Mucosa of descending colon (tissue), 3 donors: ENCODE data around the gene PDE8B. TPM values are rescaled to one million over a fixed set of nuclear protein-coding genes. Genes with fewer than 3 reads are reported as not detected.

Experiments
- ATAC-seq: fragments of 200-7000 bp; cut with Tn5 transposase; one replicate; pipeline ENCODE4 v1.9.1; 2020; ENCODE audit warnings: mild to moderate bottlenecking, moderate library complexity
- DNase-seq, 3 donors: peaks; one replicate each; pipeline ENCODE4 v3.0.0-alpha.2; 2020
- H3K36me3 ChIP-seq: fragments of 200-600 bp; one replicate; pipeline ENCODE4 v1.8.0; 2021; ENCODE audit warnings: low read depth, mild to moderate bottlenecking
- H3K4me1 ChIP-seq: fragments of 200-600 bp; one replicate; pipeline ENCODE4 v1.8.0; 2021; ENCODE audit warnings: low read depth, mild to moderate bottlenecking
- H3K4me3 ChIP-seq: fragments of 200-600 bp; one replicate; pipeline ENCODE4 v1.8.0; 2021; ENCODE audit warnings: mild to moderate bottlenecking
- H3K9me3 ChIP-seq: fragments of 200-600 bp; one replicate; pipeline ENCODE4 v1.8.0; 2021; ENCODE audit warnings: mild to moderate bottlenecking
- intact Hi-C, 2 donors: fragments of 100-400 bp; cut with DNase I in 1 of 2; cut with micrococcal nuclease in 1 of 2; formaldehyde crosslinking; loops; one replicate each; pipeline versions ENCODE4 v1.11.0 to v1.11.1; 2022; cut with DNase I, micrococcal nuclease
- total RNA-seq, 3 donors: library from RNA; stranded (reverse); fragmentation: NEBNext Ultra II Directional in 2 of 3; extraction: Animal tissue kit (Norgen Biotek cat#: 25700) in 2 of 3; gene quantifications; one replicate each; pipeline versions ENCODE4 v1.2.1 to v1.2.4, GENCODE V29; 2021 to 2023
- TF ChIP-seq, protein P1 (sequence below): fragments of 200-600 bp; IDR thresholded peaks from one replicate; pipeline ENCODE4 v1.8.0; 2022; ENCODE audit warnings: antibody characterized with exemption, mild to moderate bottlenecking
- donor health status: DM: no; HTN: no; CAD: no; lungs with moderate emphysema.
- donor health status: DM: no; HTN: no; CAD: no.
- donor health status: DM: no; HTN: yes; CAD: no.

PDE8B gene
- total RNA-seq, 3 donors from 2014 or later: 0.52 to 6.9 (median 0.70) TPM

DNA sequence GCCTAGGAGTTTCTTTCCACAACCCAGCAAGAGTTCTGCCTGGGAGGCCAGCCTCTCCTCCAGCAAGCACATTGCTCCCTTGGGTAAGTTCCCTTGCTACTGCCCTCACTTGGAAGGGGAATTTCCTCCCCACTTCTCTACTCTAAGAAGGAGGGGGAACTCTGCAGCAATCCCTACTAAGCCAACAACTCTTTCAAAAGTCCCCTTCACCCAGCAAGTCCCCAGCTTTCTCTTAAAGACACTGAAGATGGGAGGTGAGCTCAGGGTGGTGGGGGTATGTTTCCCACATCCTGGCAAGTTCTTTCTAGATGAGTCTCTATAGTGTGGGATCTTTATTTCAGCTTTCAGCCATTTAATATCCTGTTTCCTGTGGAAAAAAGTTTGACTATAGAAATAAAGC is 49.0 kb downstream of the PDE8B start:
- Histone ChIP-seq H3K4me1 (no peaks in the 10 kb centered on the region), H3K9me3 (no peaks in the 10 kb centered on the region), H3K4me3 (no peak overlapping the region), H3K36me3 (no peaks in the 10 kb centered on the region)
- no peak for DNase-seq
- intact Hi-C loops: no loop called here
- TF ChIP-seq, protein P1, sequence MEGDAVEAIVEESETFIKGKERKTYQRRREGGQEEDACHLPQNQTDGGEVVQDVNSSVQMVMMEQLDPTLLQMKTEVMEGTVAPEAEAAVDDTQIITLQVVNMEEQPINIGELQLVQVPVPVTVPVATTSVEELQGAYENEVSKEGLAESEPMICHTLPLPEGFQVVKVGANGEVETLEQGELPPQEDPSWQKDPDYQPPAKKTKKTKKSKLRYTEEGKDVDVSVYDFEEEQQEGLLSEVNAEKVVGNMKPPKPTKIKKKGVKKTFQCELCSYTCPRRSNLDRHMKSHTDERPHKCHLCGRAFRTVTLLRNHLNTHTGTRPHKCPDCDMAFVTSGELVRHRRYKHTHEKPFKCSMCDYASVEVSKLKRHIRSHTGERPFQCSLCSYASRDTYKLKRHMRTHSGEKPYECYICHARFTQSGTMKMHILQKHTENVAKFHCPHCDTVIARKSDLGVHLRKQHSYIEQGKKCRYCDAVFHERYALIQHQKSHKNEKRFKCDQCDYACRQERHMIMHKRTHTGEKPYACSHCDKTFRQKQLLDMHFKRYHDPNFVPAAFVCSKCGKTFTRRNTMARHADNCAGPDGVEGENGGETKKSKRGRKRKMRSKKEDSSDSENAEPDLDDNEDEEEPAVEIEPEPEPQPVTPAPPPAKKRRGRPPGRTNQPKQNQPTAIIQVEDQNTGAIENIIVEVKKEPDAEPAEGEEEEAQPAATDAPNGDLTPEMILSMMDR: no peak
- ATAC-seq: no peak

GRCh38 chr5:77262697-77263096 is 52.2 kb downstream of the PDE8B start:
- no peaks in the 10 kb centered on the region for H3K9me3 ChIP-seq
- H3K4me3 ChIP-seq: no peak overlapping the region
- intact Hi-C loops: no loop called here
- ATAC-seq (no peak), DNase-seq (no peak)
- H3K36me3 ChIP-seq: no peaks in the 10 kb centered on the region
- TF ChIP-seq, protein P1: no peak
- H3K4me1 ChIP-seq: no peaks in the 10 kb centered on the region

GRCh38 chr5:77266291-77266690 is 55.8 kb downstream of the PDE8B start:
- Histone ChIP-seq H3K36me3 (no peaks in the 10 kb centered on the region), H3K4me3 (no peak overlapping the region), H3K9me3 (no peaks in the 10 kb centered on the region), H3K4me1 (no peaks in the 10 kb centered on the region)
- ATAC-seq (no peak), DNase-seq (no peak)
- intact Hi-C loops: no loop called here
- TF ChIP-seq, protein P1: no peak

DNA sequence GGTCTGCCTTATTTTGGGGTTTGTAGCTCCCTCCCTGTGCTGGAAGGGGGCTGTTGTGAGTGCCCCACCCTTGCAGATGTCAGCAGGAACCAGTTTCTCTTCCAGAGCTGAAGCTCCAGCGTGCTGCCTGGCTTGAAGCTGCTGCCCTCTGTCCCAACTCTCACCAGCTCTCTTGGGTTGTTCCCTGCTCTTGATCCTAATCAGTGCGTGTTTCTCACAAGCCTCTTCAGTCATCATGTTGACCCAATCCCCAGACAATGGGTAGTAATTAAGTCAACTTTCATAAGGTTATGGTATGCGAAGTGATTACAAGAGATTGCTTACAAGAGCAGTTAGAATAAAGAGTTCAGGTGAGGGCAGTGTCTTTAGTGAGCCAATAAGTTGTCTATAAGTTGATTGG is 57.0 kb downstream of the PDE8B start:
- no peak for DNase-seq
- intact Hi-C loops: no loop called here
- H3K9me3 ChIP-seq: no peaks in the 10 kb centered on the region
- no peak overlapping the region for H3K4me3 ChIP-seq
- no peak for ATAC-seq
- no peaks in the 10 kb centered on the region for H3K4me1 ChIP-seq
- H3K36me3 ChIP-seq: no peaks in the 10 kb centered on the region
- TF ChIP-seq, protein P1: no peak

DNA sequence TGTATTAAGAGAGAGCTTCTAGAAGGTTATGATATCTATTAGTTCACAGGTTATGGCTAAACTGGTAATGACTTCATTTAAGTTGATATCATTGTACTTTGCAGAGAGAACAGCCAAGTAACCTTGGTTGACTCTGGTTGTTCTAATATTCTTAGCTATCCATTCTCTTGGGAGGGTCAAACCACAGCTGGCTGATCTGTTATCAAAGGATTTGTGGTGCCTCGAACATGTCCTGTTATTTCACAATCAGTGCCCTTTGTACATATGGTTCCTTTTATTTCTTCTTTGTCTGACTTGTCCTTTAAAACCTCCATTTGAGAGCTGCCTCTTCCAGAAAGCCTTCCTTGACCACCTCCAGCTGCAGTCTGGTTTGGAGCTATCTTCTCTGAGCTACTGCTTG is 61.7 kb downstream of the PDE8B start:
- ATAC-seq: no peak
- DNase-seq: no peak
- no peak overlapping the region for H3K4me3 ChIP-seq
- no peaks in the 10 kb centered on the region for H3K4me1 ChIP-seq
- no peaks in the 10 kb centered on the region for H3K9me3 ChIP-seq
- TF ChIP-seq, protein P1: no peak
- no peaks in the 10 kb centered on the region for H3K36me3 ChIP-seq
- intact Hi-C loops: no loop called here

DNA sequence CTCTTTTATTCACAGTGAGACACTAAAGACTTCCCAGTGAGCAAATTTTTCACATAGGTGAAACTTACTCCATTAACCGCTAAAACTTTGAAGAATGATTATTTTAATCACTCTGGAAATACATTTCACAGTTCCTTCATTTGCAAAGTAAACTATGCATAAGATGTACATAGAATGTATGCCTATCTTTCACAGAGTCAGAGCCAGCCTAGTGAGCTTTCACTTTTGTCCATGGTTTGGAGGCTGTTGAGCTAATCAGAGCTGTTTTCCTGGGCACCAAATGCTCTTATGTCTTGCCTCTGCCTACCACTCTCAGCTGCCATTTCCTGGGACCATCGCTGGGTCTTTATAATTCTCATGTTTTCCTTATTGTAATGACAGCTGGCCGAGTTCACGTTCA is 67.3 kb downstream of the PDE8B start:
- Histone ChIP-seq H3K4me1 (no peaks in the 10 kb centered on the region), H3K9me3 (no peaks in the 10 kb centered on the region), H3K4me3 (no peak overlapping the region), H3K36me3 (no peaks in the 10 kb centered on the region)
- ATAC-seq: no peak
- TF ChIP-seq, protein P1: no peak
- DNase-seq: no peak
- intact Hi-C loops: no loop called here
